Sigmoid colon (tissue), 7 donors: ENCODE data around the gene HDAC4. TPM values are rescaled to one million over a fixed set of nuclear protein-coding genes. Genes with fewer than 3 reads are reported as not detected.
A peak's percentile ranks its signal among the peaks of the same experiment; 100 is the strongest.

ENCODE experiments used
- DNase-seq: peaks from one replicate; pipeline ENCODE4 v3.0.0-alpha.2; 2019
- H3K27ac ChIP-seq, 4 donors: fragments of 200-600 bp; sonication (generic); one replicate each; pipeline ENCODE4 v1.5.1; 2016 to 2019; ENCODE audit warnings: mild to moderate bottlenecking in 1 of 4
- H3K27me3 ChIP-seq, 3 donors: fragments of 200-600 bp; sonication (generic); one replicate each; pipeline ENCODE4 v1.5.1; 2019; ENCODE audit warnings: mild to moderate bottlenecking in 1 of 3
- H3K36me3 ChIP-seq, 4 donors: fragments of 200-600 bp; sonication (generic); one replicate each; pipeline ENCODE4 v1.5.1; 2016 to 2019
- H3K4me1 ChIP-seq, 4 donors: fragments of 200-600 bp; sonication (generic); one replicate each; pipeline ENCODE4 v1.5.1; 2017 to 2019
- H3K4me3 ChIP-seq, 4 donors: fragments of 200-600 bp; sonication (generic); one replicate each; pipeline ENCODE4 v1.5.1; 2017 to 2019; ENCODE audit warnings: mild to moderate bottlenecking in 2 of 4, moderate library complexity in 1 of 4
- H3K9me3 ChIP-seq, 4 donors: fragments of 200-600 bp in 3 of 4; sonication (generic) in 3 of 4; one replicate each; pipeline versions ENCODE4 v1.5.1 to v1.6.1; 2013 to 2019
- CTCF ChIP-seq, 4 experiments: fragments of 450-650 bp in 3 of 4; fragments of 200-600 bp in 1 of 4; IDR thresholded peaks; one replicate each; pipeline ENCODE4 v1.5.1; 2016 to 2019; ENCODE audit warnings: antibody characterized with exemption in 4 of 4, mild to moderate bottlenecking in 3 of 4, moderate library complexity in 2 of 4
- EP300 ChIP-seq, 4 donors: sonication (generic); formaldehyde crosslinking; IDR thresholded peaks; one replicate each; pipeline ENCODE4 v1.6.1; 2017; ENCODE audit warnings: antibody characterized with exemption in 4 of 4
- POLR2A ChIP-seq, 2 donors: fragments of 450-650 bp; IDR thresholded peaks; one replicate each; pipeline ENCODE4 v1.6.1; 2016; ENCODE audit warnings: antibody characterized with exemption in 2 of 2, mild to moderate bottlenecking in 2 of 2, moderate library complexity in 2 of 2
- POLR2AphosphoS5 ChIP-seq, 4 donors: sonication (generic); formaldehyde crosslinking; IDR thresholded peaks; one replicate each; pipeline ENCODE4 v1.6.1; 2017; ENCODE audit warnings: antibody characterized with exemption in 4 of 4
- WGBS, 2 donors: extraction: QIAGEN DNeasy Blood & Tissue Kit; methylation state at CpG; one replicate each; pipeline ENCODE4 v1.1.7; 2013; 5-methylcytosine and 5-hydroxymethylcytosine counted together
- intact Hi-C: fragments of 100-400 bp; cut with DNase I; formaldehyde crosslinking; loops from one replicate; pipeline ENCODE4 v1.15.1; 2023
- polyA plus RNA-seq, 3 donors: library from polyadenylated mRNA; stranded (reverse); fragments of 200-250 nt; gene quantifications; one replicate each; pipeline ENCODE4 v1.2.3, GENCODE V29; 2013
- total RNA-seq, 4 donors: library from RNA; depleted of rRNA; stranded (reverse); fragments of >200 nt; gene quantifications; one replicate each; pipeline ENCODE4 v1.1.0, GENCODE V29; 2016
- donor health status: healthy with polysubstance abuse.
- donor health status: Bipolar disorder and iron deficiency.
- donor health status: healthy.

The HDAC4 gene
- total and polyA plus RNA-seq, 7 donors, result 1.8 to 196 (median 77.0) TPM

DNA sequence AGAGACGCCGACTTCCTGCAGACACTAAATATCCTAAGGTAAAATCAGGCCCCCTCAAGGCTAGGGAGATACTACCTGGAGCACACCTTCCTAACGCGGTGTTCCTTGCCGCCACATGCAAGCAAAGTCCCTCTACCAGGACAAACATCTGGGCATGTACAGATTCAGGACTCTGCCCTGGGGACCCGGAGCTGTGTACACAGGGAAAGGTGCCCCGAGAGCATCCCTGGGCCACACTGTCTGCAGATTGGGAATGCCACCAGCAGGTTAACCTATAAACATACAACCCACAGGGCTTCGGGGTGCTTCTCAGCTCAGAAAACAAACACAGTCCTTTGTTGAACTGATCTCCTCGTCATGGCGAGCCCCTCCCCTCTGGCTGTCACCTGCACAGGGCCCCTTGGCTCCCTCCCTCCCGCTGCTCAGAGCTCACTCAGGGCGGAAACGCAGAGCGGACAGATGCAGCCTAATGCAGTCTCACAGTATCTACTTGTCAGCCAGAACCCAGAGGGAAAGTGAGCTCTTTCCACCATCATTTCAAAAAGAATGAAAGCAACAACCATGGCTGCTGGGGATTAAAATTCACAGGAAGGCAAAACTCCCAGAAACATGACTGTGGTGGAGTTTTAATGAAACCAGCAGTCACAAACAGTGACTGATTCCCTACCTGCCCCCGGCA is 218.8 kb downstream of the HDAC4 start:
- peak; percentile 43 for DNase-seq
- TF ChIP-seq POLR2A (IDR thresholded peaks at IDR 0.05) (no peak), EP300 (IDR thresholded peaks at IDR 0.05) (no peak), CTCF (IDR thresholded peaks at IDR 0.05) (no peak), POLR2AphosphoS5 (IDR thresholded peaks at IDR 0.05) (no peak)
- 85 to 87% methylated on average over 15 of the region's 15 CpGs for WGBS, 2 donors
- intact Hi-C loops, result no loop called here
- Histone ChIP-seq H3K9me3 (no peaks in the 10 kb centered on the region), H3K27me3 (no peaks in the 10 kb centered on the region), H3K36me3 (peaks cover 14 to 92% (median 38%) of the 10 kb centered on the region in 4 donors), H3K4me3 (no peak overlapping the region), H3K4me1 (peaks cover 0 to 5% (median 4%) of the 10 kb centered on the region in 4 donors), H3K27ac (no peak overlapping the region)

DNA sequence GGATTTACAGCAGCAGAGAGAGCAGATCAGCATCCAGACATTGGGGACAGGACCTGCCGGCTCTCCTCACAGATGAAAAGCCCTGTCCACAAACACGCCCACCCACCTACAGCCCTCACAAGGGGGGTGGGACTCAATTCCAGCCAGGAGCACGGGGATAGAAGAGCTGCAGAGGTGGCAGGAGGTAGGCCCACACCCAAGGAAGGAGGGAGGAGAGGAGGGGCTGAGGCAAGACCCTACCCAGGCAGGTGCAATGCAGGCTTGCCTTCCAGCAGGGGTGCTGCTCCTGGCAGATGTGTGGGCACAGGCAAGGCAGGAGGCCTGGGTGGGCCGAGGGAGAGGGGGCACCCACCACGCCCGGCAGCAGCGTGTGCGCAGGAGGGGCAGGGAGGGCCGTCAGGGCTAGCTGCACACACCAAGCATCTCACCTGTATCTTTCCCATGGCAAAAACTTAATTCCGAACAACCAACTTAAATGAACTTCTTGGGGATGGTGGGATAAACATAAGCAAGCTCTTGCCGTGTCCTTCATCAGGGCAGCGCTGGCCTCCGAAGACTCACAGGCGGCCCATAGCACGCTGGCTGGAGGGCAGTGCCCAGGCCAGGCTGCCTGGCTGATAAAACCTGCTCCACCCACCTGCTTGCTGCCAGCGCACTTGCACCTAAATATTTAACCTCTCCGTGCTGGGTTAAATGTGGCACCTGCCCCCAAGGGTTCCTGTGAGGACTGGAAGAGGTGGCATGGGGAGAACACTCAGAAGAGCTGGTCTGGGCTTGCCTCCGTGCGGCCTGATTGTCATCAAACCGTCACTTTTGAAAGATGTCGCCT is 219.5 kb downstream of the HDAC4 start:
- TF ChIP-seq EP300 (IDR thresholded peaks at IDR 0.05) (no peak), CTCF (IDR thresholded peaks at IDR 0.05) (no peak), POLR2A (IDR thresholded peaks at IDR 0.05) (no peak), POLR2AphosphoS5 (IDR thresholded peaks at IDR 0.05) (no peak)
- H3K4me1 ChIP-seq, result peaks cover 0 to 12% (median 10%) of the 10 kb centered on the region in 4 donors
- peaks cover 14 to 91% (median 35%) of the 10 kb centered on the region in 4 donors for H3K36me3 ChIP-seq
- peak; percentile 60 for DNase-seq
- H3K4me3 ChIP-seq, result no peak overlapping the region
- H3K9me3 ChIP-seq, result no peaks in the 10 kb centered on the region
- H3K27ac ChIP-seq, result no peak overlapping the region
- intact Hi-C loops, result no loop called here
- no peaks in the 10 kb centered on the region for H3K27me3 ChIP-seq
- 89 to 90% methylated on average over 21 of the region's 21 CpGs for WGBS, 2 donors

- intact Hi-C loops, result no loop called here
- Histone ChIP-seq H3K9me3 (no peaks in the 10 kb centered on the region), H3K27me3 (no peaks in the 10 kb centered on the region), H3K27ac (no peak overlapping the region), H3K4me1 (peaks cover 0 to 17% (median 12%) of the 10 kb centered on the region in 4 donors), H3K36me3 (peaks cover 11 to 88% (median 29%) of the 10 kb centered on the region in 4 donors), H3K4me3 (no peak overlapping the region)
- TF ChIP-seq CTCF (IDR thresholded peaks at IDR 0.05) (no peak), EP300 (IDR thresholded peaks at IDR 0.05) (no peak), POLR2AphosphoS5 (IDR thresholded peaks at IDR 0.05) (no peak), POLR2A (IDR thresholded peaks at IDR 0.05) (no peak)
- peak; percentile 41 for DNase-seq
- WGBS, 2 donors, result 96 to 97% methylated on average over 14 of the region's 14 CpGs
Observed at GRCh38 chr2:239180526-239181073, 220.2 kb downstream of the HDAC4 start.

DNA sequence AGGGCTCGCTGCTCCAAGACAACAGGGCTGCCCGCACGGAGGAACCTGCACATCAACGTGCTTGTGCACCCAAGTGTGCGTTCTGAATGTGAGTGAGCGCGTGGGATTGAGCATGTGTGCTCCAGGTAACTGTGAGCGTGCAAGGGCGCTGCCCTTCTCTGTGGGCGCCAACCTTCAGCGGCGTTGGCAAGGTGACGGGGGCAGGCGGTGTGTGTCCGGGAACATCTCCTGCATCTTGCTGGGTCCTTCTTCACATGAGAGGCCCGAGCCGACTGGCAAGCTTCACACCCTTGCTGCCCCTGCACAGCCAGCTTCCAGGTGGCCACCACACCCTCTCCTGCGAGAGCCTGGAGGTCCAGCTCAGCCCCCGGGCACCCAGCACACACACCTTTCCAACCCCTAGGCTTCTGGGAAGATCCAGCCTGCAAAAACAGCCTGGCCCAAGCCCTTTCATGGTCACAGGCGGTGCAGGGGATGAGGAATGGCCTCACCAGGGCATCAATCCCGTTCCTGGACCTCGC is 220.9 kb downstream of the HDAC4 start:
- no peaks in the 10 kb centered on the region for H3K27me3 ChIP-seq
- peaks cover 0 to 2% (median under 1%) of the 10 kb centered on the region in 4 donors for H3K9me3 ChIP-seq
- TF ChIP-seq EP300 (IDR thresholded peaks at IDR 0.05) (no peak), POLR2A (IDR thresholded peaks at IDR 0.05) (no peak), CTCF (IDR thresholded peaks at IDR 0.05) (no peak), POLR2AphosphoS5 (IDR thresholded peaks at IDR 0.05) (no peak)
- no peak overlapping the region for H3K4me3 ChIP-seq
- peak; percentile 57 for DNase-seq
- WGBS, 2 donors, result 94 to 97% methylated on average over 22 of the region's 22 CpGs
- peaks cover 5 to 88% (median 27%) of the 10 kb centered on the region in 4 donors for H3K36me3 ChIP-seq
- peaks cover 0 to 23% (median 14%) of the 10 kb centered on the region in 4 donors for H3K4me1 ChIP-seq
- H3K27ac ChIP-seq, result no peak overlapping the region
- intact Hi-C loops, result no loop called here
